SK-N-MC (cell line): Measurements from ENCODE around the gene INTS6.

Experiments used
- EZH2 ChIP-seq: fragments of 200-600 bp; sonication (generic); IDR thresholded peaks from one replicate; pipeline ENCODE4 v1.6.1; 2017; ENCODE audit warnings: antibody characterized with exemption
- FOXP2 ChIP-seq: optimal IDR thresholded peaks from 2 replicates; pipeline ENCODE3; 2011; ENCODE audit warnings: mild to moderate bottlenecking, moderate library complexity; ENCODE audit not compliant: insufficient read depth; ENCODE audit errors: extremely low read length, control extremely low read depth
- POLR2AphosphoS5 ChIP-seq: IDR thresholded peaks from 2 replicates; pipeline ENCODE4 v1.6.1; 2012; ENCODE audit warnings: mild to moderate bottlenecking, low read depth, low read length, borderline replicate concordance

- no peak for TF ChIP-seq POLR2AphosphoS5
- no peak for TF ChIP-seq EZH2
- no peak for TF ChIP-seq FOXP2
Measured at GRCh38 chr13:51342706-51343105, 110.1 kb downstream of the INTS6 start.
